ENCODE results near the gene LHFPL6.
"Not testable (repeated sequence)": the region's sequence is repeated elsewhere in the genome, so short reads cannot be mapped to it uniquely, and the experiment has no call there.

The LHFPL6 gene

GRCh38 chr13:39345982-39346381, 257.0 kb downstream of the LHFPL6 start:
- Histone ChIP-seq H3K9me3 (replicated peaks in 1 of 2; ENCODE audit: control insufficient read depth in 2 of 2, insufficient read depth in 1 of 2, low read depth in 1 of 2, low read length in 2 of 2) (peaks cover 0 to 6% of the 10 kb centered on the region in 2 donors), H3K36me3 (replicated peaks in 1 of 2; ENCODE audit: control insufficient read depth in 2 of 2, insufficient read depth in 2 of 2, low read length in 2 of 2) (peaks cover 0 to 35% of the 10 kb centered on the region in 2 donors), H2BK120ac (ENCODE audit: low read depth, low read length) (no peak overlapping the region), H3K4me1 (ENCODE audit: control insufficient read depth in 2 of 2, insufficient read depth in 1 of 2, low read depth in 1 of 2, low read length in 2 of 2) (peaks cover 13 to 36% of the 10 kb centered on the region in 2 donors), H2BK15ac (ENCODE audit: low read length) (no peak overlapping the region), H3K27me3 (ENCODE audit: control insufficient read depth in 3 of 3, insufficient read depth in 3 of 3, low read depth in 1 of 3, low read length in 3 of 3) (no peaks in the 10 kb centered on the region), H3K4ac (ENCODE audit: low read length) (no peak overlapping the region), H3K79me1 (ENCODE audit: low read depth, low read length) (no peaks in the 10 kb centered on the region), H3K23ac (ENCODE audit: low read depth, low read length, poor library complexity) (no peak overlapping the region), H4K8ac (ENCODE audit: low read depth, low read length) (no peak overlapping the region), H2BK5ac (ENCODE audit: low read length) (no peak overlapping the region), H3K14ac (ENCODE audit: low read length) (no peak overlapping the region), H2BK12ac (ENCODE audit: low read length) (no peak overlapping the region), H4K91ac (ENCODE audit: low read depth, low read length, poor library complexity) (no peak overlapping the region), H3K18ac (ENCODE audit: low read length) (no peak overlapping the region), H3K4me2 (ENCODE audit: insufficient read depth, low read length, poor library complexity, severe bottlenecking) (no peak overlapping the region), H2AK5ac (ENCODE audit: low read depth, low read length) (no peak overlapping the region), H3K9ac (ENCODE audit: low read depth, low read length, poor library complexity) (no peak overlapping the region), H2AFZ (ENCODE audit: low read length) (no peak overlapping the region), H3K27ac (replicated peaks; ENCODE audit: low read length) (no peak overlapping the region), H3K4me3 (ENCODE audit: low read length in 2 of 2) (no peak overlapping the region)
- DNase-seq (ENCODE audit: low spot score) = no peak
- no CpG with 5 or more reads among the region's 5 CpGs for WGBS, 2 donors (ENCODE audit: extremely low coverage in 2 of 2, insufficient read length in 2 of 2, insufficient replicate concordance in 1 of 2)

- Histone ChIP-seq H2BK12ac (ENCODE audit: low read length) (no peak overlapping the region), H3K23ac (ENCODE audit: low read depth, low read length, poor library complexity) (no peak overlapping the region), H2BK5ac (ENCODE audit: low read length) (no peak overlapping the region), H3K14ac (ENCODE audit: low read length) (no peak overlapping the region), H4K8ac (ENCODE audit: low read depth, low read length) (no peak overlapping the region), H2AFZ (ENCODE audit: low read length) (no peak overlapping the region), H3K9ac (ENCODE audit: low read depth, low read length, poor library complexity) (no peak overlapping the region), H3K9me3 (replicated peaks in 1 of 2; ENCODE audit: control insufficient read depth in 2 of 2, insufficient read depth in 1 of 2, low read depth in 1 of 2, low read length in 2 of 2) (peaks cover 0 to 6% of the 10 kb centered on the region in 2 donors), H3K4me1 (ENCODE audit: control insufficient read depth in 2 of 2, insufficient read depth in 1 of 2, low read depth in 1 of 2, low read length in 2 of 2) (peaks cover 3 to 17% of the 10 kb centered on the region in 2 donors), H2AK5ac (ENCODE audit: low read depth, low read length) (no peak overlapping the region), H3K4me3 (ENCODE audit: low read length in 2 of 2) (no peak overlapping the region), H3K4me2 (ENCODE audit: insufficient read depth, low read length, poor library complexity, severe bottlenecking) (no peak overlapping the region), H3K27ac (replicated peaks; ENCODE audit: low read length) (no peak overlapping the region), H3K79me1 (ENCODE audit: low read depth, low read length) (no peaks in the 10 kb centered on the region), H2BK120ac (ENCODE audit: low read depth, low read length) (no peak overlapping the region), H4K91ac (ENCODE audit: low read depth, low read length, poor library complexity) (no peak overlapping the region), H3K27me3 (ENCODE audit: control insufficient read depth in 3 of 3, insufficient read depth in 3 of 3, low read depth in 1 of 3, low read length in 3 of 3) (no peaks in the 10 kb centered on the region), H2BK15ac (ENCODE audit: low read length) (no peak overlapping the region), H3K36me3 (replicated peaks in 1 of 2; ENCODE audit: control insufficient read depth in 2 of 2, insufficient read depth in 2 of 2, low read length in 2 of 2) (peaks cover 0 to 48% of the 10 kb centered on the region in 2 donors), H3K4ac (ENCODE audit: low read length) (no peak overlapping the region), H3K18ac (ENCODE audit: low read length) (no peak overlapping the region)
- no peak for DNase-seq (ENCODE audit: low spot score)
- no CpG with 5 or more reads among the region's 1 CpG for WGBS, 2 donors (ENCODE audit: extremely low coverage in 2 of 2, insufficient read length in 2 of 2, insufficient replicate concordance in 1 of 2)
Observed at GRCh38 chr13:39341251-39341650, 261.7 kb downstream of the LHFPL6 start.

DNA sequence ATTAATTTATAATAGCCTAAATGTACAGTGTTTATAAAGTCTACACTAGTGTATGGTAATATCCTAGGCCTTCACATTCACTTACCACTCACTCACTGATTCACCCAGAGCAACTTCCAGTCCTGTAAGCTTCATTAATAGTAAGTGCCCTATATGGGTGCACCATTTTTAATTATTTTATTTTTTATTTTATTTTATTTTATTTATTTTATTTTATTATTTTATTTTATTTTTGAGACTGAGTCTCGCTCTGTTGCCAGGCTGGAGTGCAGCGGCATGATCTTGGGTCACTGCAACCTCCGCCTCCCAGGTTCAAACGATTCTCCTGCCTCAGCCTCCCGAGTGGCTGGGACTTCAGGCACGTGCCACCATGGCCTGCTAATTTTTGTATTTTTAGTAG, 264.9 kb downstream of the LHFPL6 start:
- not testable (repeated sequence) for H3K4ac ChIP-seq (ENCODE audit: low read length); H4K8ac ChIP-seq (ENCODE audit: low read depth, low read length); H3K14ac ChIP-seq (ENCODE audit: low read length); H3K9ac ChIP-seq (ENCODE audit: low read depth, low read length, poor library complexity); H2AFZ ChIP-seq (ENCODE audit: low read length); H2AK5ac ChIP-seq (ENCODE audit: low read depth, low read length); H3K4me2 ChIP-seq (ENCODE audit: insufficient read depth, low read length, poor library complexity, severe bottlenecking); H2BK120ac ChIP-seq (ENCODE audit: low read depth, low read length); H3K79me1 ChIP-seq (ENCODE audit: low read depth, low read length); H2BK15ac ChIP-seq (ENCODE audit: low read length); H3K27ac ChIP-seq (replicated peaks; ENCODE audit: low read length); H2BK5ac ChIP-seq (ENCODE audit: low read length); H3K9me3 ChIP-seq (replicated peaks in 1 of 2; ENCODE audit: control insufficient read depth in 2 of 2, insufficient read depth in 1 of 2, low read depth in 1 of 2, low read length in 2 of 2); H3K27me3 ChIP-seq (ENCODE audit: control insufficient read depth in 3 of 3, insufficient read depth in 3 of 3, low read depth in 1 of 3, low read length in 3 of 3); H2BK12ac ChIP-seq (ENCODE audit: low read length); H3K4me3 ChIP-seq (ENCODE audit: low read length in 2 of 2); DNase-seq (ENCODE audit: low spot score); H4K91ac ChIP-seq (ENCODE audit: low read depth, low read length, poor library complexity); H3K18ac ChIP-seq (ENCODE audit: low read length); H3K23ac ChIP-seq (ENCODE audit: low read depth, low read length, poor library complexity)
- WGBS, 2 donors (ENCODE audit: extremely low coverage in 2 of 2, insufficient read length in 2 of 2, insufficient replicate concordance in 1 of 2) = no CpG with 5 or more reads among the region's 6 CpGs
- H3K4me1 ChIP-seq (ENCODE audit: control insufficient read depth in 2 of 2, insufficient read depth in 1 of 2, low read depth in 1 of 2, low read length in 2 of 2) = peaks cover 3 to 17% of the 10 kb centered on the region in 2 donors
- H3K36me3 ChIP-seq (replicated peaks in 1 of 2; ENCODE audit: control insufficient read depth in 2 of 2, insufficient read depth in 2 of 2, low read length in 2 of 2) = peaks cover 0 to 25% of the 10 kb centered on the region in 2 donors

DNA sequence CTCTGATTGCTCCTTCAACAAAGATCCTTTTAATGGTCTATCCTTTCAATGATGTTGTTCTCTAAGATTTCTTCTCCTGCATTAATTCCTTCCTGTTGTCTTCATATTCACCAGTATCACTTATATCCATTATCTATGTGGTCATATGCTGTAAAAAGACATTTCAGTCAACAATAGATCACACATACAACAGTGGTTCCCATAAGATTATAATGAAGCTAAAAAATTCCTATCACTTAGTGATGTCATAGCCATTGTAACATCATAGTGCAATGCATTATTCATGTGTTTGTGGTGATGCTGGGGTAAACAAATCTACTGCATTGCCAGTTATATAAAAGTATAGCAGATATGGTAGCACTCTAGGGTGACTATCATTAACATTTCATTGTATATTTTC, 266.1 kb downstream of the LHFPL6 start:
- Histone ChIP-seq H3K9ac (ENCODE audit: low read depth, low read length, poor library complexity) (no peak overlapping the region), H3K27me3 (ENCODE audit: control insufficient read depth in 3 of 3, insufficient read depth in 3 of 3, low read depth in 1 of 3, low read length in 3 of 3) (no peaks in the 10 kb centered on the region), H3K27ac (replicated peaks; ENCODE audit: low read length) (no peak overlapping the region), H2BK15ac (ENCODE audit: low read length) (no peak overlapping the region), H2AK5ac (ENCODE audit: low read depth, low read length) (no peak overlapping the region), H3K36me3 (replicated peaks in 1 of 2; ENCODE audit: control insufficient read depth in 2 of 2, insufficient read depth in 2 of 2, low read length in 2 of 2) (peaks cover 0 to 13% of the 10 kb centered on the region in 2 donors), H3K23ac (ENCODE audit: low read depth, low read length, poor library complexity) (no peak overlapping the region), H2AFZ (ENCODE audit: low read length) (no peak overlapping the region), H3K14ac (ENCODE audit: low read length) (no peak overlapping the region), H4K8ac (ENCODE audit: low read depth, low read length) (no peak overlapping the region), H3K9me3 (replicated peaks in 1 of 2; ENCODE audit: control insufficient read depth in 2 of 2, insufficient read depth in 1 of 2, low read depth in 1 of 2, low read length in 2 of 2) (no peaks in the 10 kb centered on the region), H2BK12ac (ENCODE audit: low read length) (no peak overlapping the region), H4K91ac (ENCODE audit: low read depth, low read length, poor library complexity) (no peak overlapping the region), H3K79me1 (ENCODE audit: low read depth, low read length) (no peaks in the 10 kb centered on the region), H3K4ac (ENCODE audit: low read length) (no peak overlapping the region), H2BK5ac (ENCODE audit: low read length) (no peak overlapping the region), H2BK120ac (ENCODE audit: low read depth, low read length) (no peak overlapping the region), H3K4me1 (ENCODE audit: control insufficient read depth in 2 of 2, insufficient read depth in 1 of 2, low read depth in 1 of 2, low read length in 2 of 2) (peaks cover 3 to 12% of the 10 kb centered on the region in 2 donors), H3K18ac (ENCODE audit: low read length) (no peak overlapping the region), H3K4me3 (ENCODE audit: low read length in 2 of 2) (no peak overlapping the region), H3K4me2 (ENCODE audit: insufficient read depth, low read length, poor library complexity, severe bottlenecking) (no peak overlapping the region)
- DNase-seq (ENCODE audit: low spot score) = no peak

Data from neuronal stem cell (in vitro differentiated cells).